ENCODE measurements around the gene KRTAP10-12. TPM values are rescaled to one million over a fixed set of nuclear protein-coding genes. Genes with fewer than 3 reads are reported as not detected.
"Not testable (repeated sequence)": the region's sequence is repeated elsewhere in the genome, so short reads cannot be mapped to it uniquely, and the experiment has no call there.

The KRTAP10-12 gene
- total RNA-seq, 1 donor from 2014 or later, result not detected

DNA sequence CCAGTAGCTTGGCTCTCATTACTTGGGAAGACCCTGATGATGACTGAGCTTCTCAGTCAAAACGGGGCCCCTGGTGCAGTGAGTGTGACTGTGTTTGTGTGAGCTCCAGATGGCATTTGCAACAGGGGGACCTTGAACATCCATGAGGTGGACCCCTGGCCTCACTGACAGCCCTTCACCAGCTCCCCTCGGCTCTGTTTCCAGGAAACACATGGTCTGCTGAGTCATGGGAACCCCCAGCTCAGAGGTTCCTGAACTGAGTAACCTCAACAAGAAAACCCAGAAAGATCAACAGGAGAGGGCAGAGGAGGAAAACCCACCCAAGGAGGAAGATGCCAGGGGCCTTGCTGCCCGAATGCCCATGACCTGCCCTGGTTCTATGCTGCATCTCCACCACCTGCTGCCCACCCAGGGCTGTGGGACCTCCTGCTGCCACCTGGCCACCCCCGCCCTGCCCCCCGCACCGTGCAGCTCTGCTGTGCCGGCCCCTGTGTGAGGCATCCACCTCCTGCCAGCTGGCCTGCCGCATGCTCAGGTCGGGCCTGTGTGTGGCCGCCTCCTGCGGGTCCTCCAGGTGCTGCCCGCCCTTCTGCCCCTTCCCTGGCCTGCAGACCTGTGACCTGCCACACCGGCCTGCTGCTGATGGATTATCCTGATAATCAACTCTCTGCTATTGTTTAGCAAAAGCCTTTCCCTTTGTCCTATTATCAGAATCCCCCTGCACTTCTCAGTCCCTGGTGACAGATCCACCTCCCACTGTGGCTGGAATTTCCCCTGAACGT, 10.8 kb upstream of the KRTAP10-12 start:
- no peaks in the 10 kb centered on the region for H3K36me3 ChIP-seq (ENCODE audit: insufficient read depth, low read length)
- no peak overlapping the region for H3K9ac ChIP-seq (ENCODE audit: low read length)
- H3K27me3 Mint-ChIP-seq (ENCODE audit: low read depth, unreplicated experiment), result peaks cover 69% of the 10 kb centered on the region
- H3K36me3 Mint-ChIP-seq (ENCODE audit: low read depth, unreplicated experiment), result peaks cover 8% of the 10 kb centered on the region
- peaks cover 5% of the 10 kb centered on the region for H3K4me1 Mint-ChIP-seq (ENCODE audit: low read depth, unreplicated experiment)
- DNase-seq (ENCODE audit: low read depth) (no peak), FAIRE-seq (no peak)
- peaks cover 6% of the 10 kb centered on the region for H3K9me3 Mint-ChIP-seq (ENCODE audit: unreplicated experiment)
- no peak overlapping the region for H3K4me3 Mint-ChIP-seq (ENCODE audit: unreplicated experiment)
- no peak for TF ChIP-seq EZH2 (IDR thresholded peaks at IDR 0.05; ENCODE audit: insufficient read depth, low read length)
- no peak overlapping the region for H3K4me3 ChIP-seq (ENCODE audit: insufficient read depth, low read depth, low read length)
- H3K27ac Mint-ChIP-seq (ENCODE audit: unreplicated experiment), result no peak overlapping the region
- H3K27me3 ChIP-seq (ENCODE audit: insufficient read depth, low read length), result peaks cover 12% of the 10 kb centered on the region
- no peaks in the 10 kb centered on the region for H4K20me1 ChIP-seq (ENCODE audit: insufficient read depth, low read length)
- no peaks in the 10 kb centered on the region for H3K4me1 ChIP-seq (ENCODE audit: insufficient read depth, low read length)
- no peaks in the 10 kb centered on the region for H3K79me2 ChIP-seq (ENCODE audit: insufficient read depth, low read length)
- H2AFZ ChIP-seq (ENCODE audit: low read depth, low read length), result no peak overlapping the region
- no peaks in the 10 kb centered on the region for H3K9me3 ChIP-seq (ENCODE audit: insufficient read depth, low read depth, low read length)
- H3K4me2 ChIP-seq (ENCODE audit: low read length), result no peak overlapping the region
- H3K27ac ChIP-seq (ENCODE audit: low read depth, low read length), result no peak overlapping the region

DNA sequence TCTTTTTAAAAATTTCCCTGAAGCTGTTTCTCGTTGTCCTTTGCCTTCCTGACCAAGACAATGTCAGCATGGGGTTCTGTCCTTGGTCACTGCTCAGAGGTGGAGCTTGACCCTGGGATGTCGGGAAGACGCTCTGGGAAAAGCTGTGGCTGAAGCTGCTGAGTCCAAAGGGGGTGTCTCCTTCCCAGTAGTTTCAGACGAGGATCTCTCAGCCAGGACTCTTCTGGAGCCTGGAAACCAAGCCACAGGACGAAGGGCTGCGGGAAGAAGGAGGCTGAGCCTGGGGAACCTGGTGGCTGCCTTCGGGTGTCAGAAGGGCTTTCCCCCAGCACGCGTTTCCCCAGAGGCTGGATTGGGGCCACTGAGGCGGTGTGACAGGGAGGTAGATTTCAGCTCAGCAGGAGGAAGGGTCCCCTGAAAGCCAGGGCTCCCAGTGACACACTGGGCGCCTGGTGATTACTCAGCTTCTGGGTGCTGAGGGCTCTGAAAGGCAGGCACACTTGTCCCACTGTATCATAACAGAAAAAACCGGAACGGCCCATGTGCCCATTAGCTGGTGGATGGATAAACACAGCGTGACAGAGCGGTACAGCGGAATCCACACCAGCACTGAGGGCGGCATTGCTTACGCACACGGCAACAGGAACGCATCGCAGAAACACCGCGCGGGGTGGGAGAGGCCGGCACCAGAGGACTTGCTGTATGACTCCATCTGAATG, 10.0 kb upstream of the KRTAP10-12 start:
- no peak overlapping the region for H3K9ac ChIP-seq (ENCODE audit: low read length)
- no peak overlapping the region for H3K4me3 ChIP-seq (ENCODE audit: insufficient read depth, low read depth, low read length)
- no peak overlapping the region for H3K27ac ChIP-seq (ENCODE audit: low read depth, low read length)
- no peaks in the 10 kb centered on the region for H3K9me3 ChIP-seq (ENCODE audit: insufficient read depth, low read depth, low read length)
- Mint-ChIP-seq H3K36me3 (ENCODE audit: low read depth, unreplicated experiment) (peaks cover 8% of the 10 kb centered on the region), H3K4me3 (ENCODE audit: unreplicated experiment) (no peak overlapping the region), H3K9me3 (ENCODE audit: unreplicated experiment) (peaks cover 6% of the 10 kb centered on the region), H3K27ac (ENCODE audit: unreplicated experiment) (no peak overlapping the region), H3K4me1 (ENCODE audit: low read depth, unreplicated experiment) (peaks cover 5% of the 10 kb centered on the region), H3K27me3 (ENCODE audit: low read depth, unreplicated experiment) (peaks cover 70% of the 10 kb centered on the region)
- no peaks in the 10 kb centered on the region for H3K79me2 ChIP-seq (ENCODE audit: insufficient read depth, low read length)
- H3K36me3 ChIP-seq (ENCODE audit: insufficient read depth, low read length), result no peaks in the 10 kb centered on the region
- H3K4me2 ChIP-seq (ENCODE audit: low read length), result no peak overlapping the region
- no peaks in the 10 kb centered on the region for H4K20me1 ChIP-seq (ENCODE audit: insufficient read depth, low read length)
- DNase-seq (ENCODE audit: low read depth) (no peak), FAIRE-seq (no peak)
- TF ChIP-seq, protein P1, sequence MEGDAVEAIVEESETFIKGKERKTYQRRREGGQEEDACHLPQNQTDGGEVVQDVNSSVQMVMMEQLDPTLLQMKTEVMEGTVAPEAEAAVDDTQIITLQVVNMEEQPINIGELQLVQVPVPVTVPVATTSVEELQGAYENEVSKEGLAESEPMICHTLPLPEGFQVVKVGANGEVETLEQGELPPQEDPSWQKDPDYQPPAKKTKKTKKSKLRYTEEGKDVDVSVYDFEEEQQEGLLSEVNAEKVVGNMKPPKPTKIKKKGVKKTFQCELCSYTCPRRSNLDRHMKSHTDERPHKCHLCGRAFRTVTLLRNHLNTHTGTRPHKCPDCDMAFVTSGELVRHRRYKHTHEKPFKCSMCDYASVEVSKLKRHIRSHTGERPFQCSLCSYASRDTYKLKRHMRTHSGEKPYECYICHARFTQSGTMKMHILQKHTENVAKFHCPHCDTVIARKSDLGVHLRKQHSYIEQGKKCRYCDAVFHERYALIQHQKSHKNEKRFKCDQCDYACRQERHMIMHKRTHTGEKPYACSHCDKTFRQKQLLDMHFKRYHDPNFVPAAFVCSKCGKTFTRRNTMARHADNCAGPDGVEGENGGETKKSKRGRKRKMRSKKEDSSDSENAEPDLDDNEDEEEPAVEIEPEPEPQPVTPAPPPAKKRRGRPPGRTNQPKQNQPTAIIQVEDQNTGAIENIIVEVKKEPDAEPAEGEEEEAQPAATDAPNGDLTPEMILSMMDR (IDR thresholded peaks at IDR 0.05; ENCODE audit: insufficient read depth, low read depth, low read length), result no peak
- TF ChIP-seq EZH2 (IDR thresholded peaks at IDR 0.05; ENCODE audit: insufficient read depth, low read length), result no peak
- no peaks in the 10 kb centered on the region for H3K4me1 ChIP-seq (ENCODE audit: insufficient read depth, low read length)
- no peak overlapping the region for H2AFZ ChIP-seq (ENCODE audit: low read depth, low read length)
- peaks cover 12% of the 10 kb centered on the region for H3K27me3 ChIP-seq (ENCODE audit: insufficient read depth, low read length)

DNA sequence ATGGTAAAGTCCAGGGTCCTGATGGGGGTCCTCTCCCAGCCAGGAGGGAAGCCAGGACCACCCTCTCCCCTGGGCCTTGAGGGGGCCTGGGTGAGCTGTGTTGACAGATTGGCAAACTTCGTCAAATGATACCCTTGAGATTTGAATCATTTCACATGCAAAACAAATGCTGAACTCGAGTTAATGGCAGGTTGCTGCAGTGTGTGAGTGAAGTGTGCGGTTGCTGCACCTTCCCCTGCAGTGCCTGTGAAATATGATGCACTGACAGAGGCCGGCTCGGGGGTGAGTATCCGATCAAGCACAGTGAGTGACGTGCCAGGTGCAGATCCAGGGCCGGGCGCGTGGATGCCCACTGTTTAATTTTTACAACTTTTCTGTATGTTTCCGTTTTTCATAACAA, 9.3 kb upstream of the KRTAP10-12 start:
- Mint-ChIP-seq H3K4me1 (ENCODE audit: low read depth, unreplicated experiment) (peaks cover 5% of the 10 kb centered on the region), H3K4me3 (ENCODE audit: unreplicated experiment) (no peak overlapping the region), H3K36me3 (ENCODE audit: low read depth, unreplicated experiment) (peaks cover 8% of the 10 kb centered on the region), H3K9me3 (ENCODE audit: unreplicated experiment) (peaks cover 6% of the 10 kb centered on the region), H3K27ac (ENCODE audit: unreplicated experiment) (no peak overlapping the region), H3K27me3 (ENCODE audit: low read depth, unreplicated experiment) (peaks cover 64% of the 10 kb centered on the region)
- no peak overlapping the region for H3K9ac ChIP-seq (ENCODE audit: low read length)
- no peaks in the 10 kb centered on the region for H4K20me1 ChIP-seq (ENCODE audit: insufficient read depth, low read length)
- peaks cover 12% of the 10 kb centered on the region for H3K27me3 ChIP-seq (ENCODE audit: insufficient read depth, low read length)
- peaks cover under 1% of the 10 kb centered on the region for H3K9me3 ChIP-seq (ENCODE audit: insufficient read depth, low read depth, low read length)
- no peak for TF ChIP-seq EZH2 (IDR thresholded peaks at IDR 0.05; ENCODE audit: insufficient read depth, low read length)
- TF ChIP-seq, protein P1 (IDR thresholded peaks at IDR 0.05; ENCODE audit: insufficient read depth, low read depth, low read length), result no peak
- H3K36me3 ChIP-seq (ENCODE audit: insufficient read depth, low read length), result no peaks in the 10 kb centered on the region
- no peaks in the 10 kb centered on the region for H3K4me1 ChIP-seq (ENCODE audit: insufficient read depth, low read length)
- no peak overlapping the region for H2AFZ ChIP-seq (ENCODE audit: low read depth, low read length)
- H3K79me2 ChIP-seq (ENCODE audit: insufficient read depth, low read length), result no peaks in the 10 kb centered on the region
- H3K4me3 ChIP-seq (ENCODE audit: insufficient read depth, low read depth, low read length), result no peak overlapping the region
- no peak for FAIRE-seq
- no peak overlapping the region for H3K27ac ChIP-seq (ENCODE audit: low read depth, low read length)
- DNase-seq (ENCODE audit: low read depth), result no peak
- no peak overlapping the region for H3K4me2 ChIP-seq (ENCODE audit: low read length)

DNA sequence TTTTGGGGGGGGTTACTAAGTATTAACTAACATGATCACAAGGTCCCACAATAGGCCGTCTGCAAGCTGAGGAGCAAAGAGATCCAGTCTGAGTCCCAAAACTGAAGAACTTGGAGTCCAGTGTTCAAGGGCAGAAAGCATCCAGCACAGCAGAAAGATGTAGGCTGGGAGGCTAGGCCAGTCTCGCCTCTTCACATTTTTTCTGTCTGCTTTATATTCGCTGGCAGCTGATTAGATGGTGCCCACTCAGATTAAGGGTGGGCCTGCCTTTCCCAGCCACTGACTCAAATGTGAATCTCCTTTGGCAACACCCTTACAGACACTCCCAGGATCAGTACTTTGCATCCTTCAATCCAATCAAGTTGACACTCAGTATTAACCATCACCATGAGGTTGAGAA, 7.2 kb upstream of the KRTAP10-12 start:
- not testable (repeated sequence) for H4K20me1 ChIP-seq (ENCODE audit: insufficient read depth, low read length); FAIRE-seq; H3K9ac ChIP-seq (ENCODE audit: low read length); H3K36me3 ChIP-seq (ENCODE audit: insufficient read depth, low read length); H3K27ac Mint-ChIP-seq (ENCODE audit: unreplicated experiment); H3K36me3 Mint-ChIP-seq (ENCODE audit: low read depth, unreplicated experiment); H3K27ac ChIP-seq (ENCODE audit: low read depth, low read length); H3K4me1 ChIP-seq (ENCODE audit: insufficient read depth, low read length); DNase-seq (ENCODE audit: low read depth); H3K4me1 Mint-ChIP-seq (ENCODE audit: low read depth, unreplicated experiment); H3K4me3 ChIP-seq (ENCODE audit: insufficient read depth, low read depth, low read length); H3K4me3 Mint-ChIP-seq (ENCODE audit: unreplicated experiment); H2AFZ ChIP-seq (ENCODE audit: low read depth, low read length); H3K79me2 ChIP-seq (ENCODE audit: insufficient read depth, low read length); H3K4me2 ChIP-seq (ENCODE audit: low read length); H3K9me3 ChIP-seq (ENCODE audit: insufficient read depth, low read depth, low read length)
- Mint-ChIP-seq H3K27me3 (ENCODE audit: low read depth, unreplicated experiment) (peaks cover 49% of the 10 kb centered on the region), H3K9me3 (ENCODE audit: unreplicated experiment) (peaks cover 16% of the 10 kb centered on the region)
- peaks cover 12% of the 10 kb centered on the region for H3K27me3 ChIP-seq (ENCODE audit: insufficient read depth, low read length)
